ENCODE data around the gene SUPT4H1. TPM values are rescaled to one million over a fixed set of nuclear protein-coding genes. Genes with fewer than 3 reads are reported as not detected.

Gene SUPT4H1
- total RNA-seq, 5 donors from 2014 or later (not counting 1 experiment from before 2014, with no cell fraction given): 40.5 to 77.3 (median 63.2) TPM

DNA sequence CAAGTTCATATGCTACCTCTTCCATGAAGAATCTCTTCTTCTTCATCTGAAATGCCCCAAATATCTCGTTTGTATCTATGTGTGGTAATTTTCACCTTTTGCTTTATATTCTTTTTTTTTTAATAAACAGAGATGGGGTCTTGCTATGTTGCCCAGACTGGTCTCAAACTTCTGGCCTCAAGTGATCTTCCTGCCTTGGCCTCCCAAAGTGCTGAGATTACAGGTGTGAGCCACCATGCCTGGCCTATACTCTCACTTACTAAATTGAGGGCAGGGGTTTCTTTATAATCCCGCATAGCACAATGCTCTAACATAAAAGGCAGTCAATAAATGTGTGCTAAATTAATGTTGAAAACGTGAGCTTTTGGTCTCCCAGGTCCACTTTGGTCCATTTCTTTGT is 34.7 kb upstream of the SUPT4H1 start:
- WGBS (ENCODE audit: insufficient coverage): 75% methylated on average over 1 of the region's 3 CpGs
- no peak for ATAC-seq (replicated peaks in 1 of 4)
- Histone ChIP-seq H3K4me3 (ENCODE audit: control insufficient read depth in 1 of 2, extremely low read depth in 1 of 2, low read length in 1 of 2) (no peak overlapping the region), H3K36me3 (ENCODE audit: control insufficient read depth in 2 of 2, extremely low read depth in 1 of 2, insufficient read depth in 1 of 2, low read length in 1 of 2) (no peaks in the 10 kb centered on the region), H3K27ac (ENCODE audit: low read length) (no peak overlapping the region), H3K27me3 (replicated peaks in 1 of 2; ENCODE audit: control insufficient read depth in 2 of 2, extremely low read depth in 1 of 2, insufficient read depth in 2 of 2, low read length in 1 of 2) (no peaks in the 10 kb centered on the region), H3K4me1 (ENCODE audit: control insufficient read depth in 1 of 2, extremely low read depth in 1 of 2, insufficient read depth in 2 of 2, low read length in 2 of 2) (peaks cover 9 to 11% of the 10 kb centered on the region in 2 experiments), H3K9me3 (no peaks in the 10 kb centered on the region)
- DNase-seq: no peak
- H3K9me3 Mint-ChIP-seq: no peaks in the 10 kb centered on the region
- H3K27ac Mint-ChIP-seq: no peak overlapping the region
- no peaks in the 10 kb centered on the region for H3K36me3 Mint-ChIP-seq
- no peak overlapping the region for H3K4me3 Mint-ChIP-seq
- no peaks in the 10 kb centered on the region for H3K27me3 Mint-ChIP-seq
- ChIA-PET POLR2A (no interaction called here), CTCF (no interaction called here)
- peaks cover 14 to 25% (median 19%) of the 10 kb centered on the region in 3 donors for H3K4me1 Mint-ChIP-seq

DNA sequence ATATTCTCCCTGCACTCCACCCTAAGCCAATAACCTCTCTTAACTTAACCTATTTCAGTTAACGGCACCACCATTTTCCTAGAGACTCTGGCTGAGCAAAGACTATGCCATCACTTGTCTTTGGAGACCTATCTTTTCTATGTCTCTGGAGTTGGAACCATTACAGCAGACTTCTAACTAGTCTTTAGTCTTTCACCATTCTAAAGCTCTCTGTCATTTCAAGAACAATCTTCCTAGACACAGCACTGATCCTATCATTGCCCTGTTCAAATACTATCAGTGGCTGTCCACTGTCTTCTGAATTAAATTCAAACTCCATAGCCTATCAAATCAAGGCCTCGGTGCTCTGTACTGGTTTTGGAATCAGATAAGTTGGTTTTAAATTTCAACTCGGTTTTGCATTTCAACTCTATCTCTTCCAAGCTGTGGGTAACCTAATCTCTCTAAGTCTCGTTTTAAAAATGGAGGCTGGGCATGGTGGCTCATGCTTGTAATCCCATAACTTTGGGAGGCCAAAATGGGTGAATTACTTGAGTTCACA is 33.4 kb upstream of the SUPT4H1 start:
- ChIA-PET POLR2A (no interaction called here), CTCF (no interaction called here)
- peaks cover 14 to 20% of the 10 kb centered on the region in 2 experiments for H3K4me1 ChIP-seq (ENCODE audit: control insufficient read depth in 1 of 2, extremely low read depth in 1 of 2, insufficient read depth in 2 of 2, low read length in 2 of 2)
- H3K9me3 Mint-ChIP-seq: no peaks in the 10 kb centered on the region
- H3K36me3 Mint-ChIP-seq: no peaks in the 10 kb centered on the region
- no peaks in the 10 kb centered on the region for H3K36me3 ChIP-seq (ENCODE audit: control insufficient read depth in 2 of 2, extremely low read depth in 1 of 2, insufficient read depth in 1 of 2, low read length in 1 of 2)
- ATAC-seq (replicated peaks in 1 of 4) (no peak), DNase-seq (no peak)
- peaks cover 20 to 33% (median 31%) of the 10 kb centered on the region in 3 donors for H3K4me1 Mint-ChIP-seq
- no peak overlapping the region for H3K4me3 ChIP-seq (ENCODE audit: control insufficient read depth in 1 of 2, extremely low read depth in 1 of 2, low read length in 1 of 2)
- no peak overlapping the region for H3K27ac Mint-ChIP-seq
- H3K4me3 Mint-ChIP-seq: no peak overlapping the region
- no peaks in the 10 kb centered on the region for H3K9me3 ChIP-seq
- no peaks in the 10 kb centered on the region for H3K27me3 ChIP-seq (replicated peaks in 1 of 2; ENCODE audit: control insufficient read depth in 2 of 2, extremely low read depth in 1 of 2, insufficient read depth in 2 of 2, low read length in 1 of 2)
- H3K27ac ChIP-seq (ENCODE audit: low read length): no peak overlapping the region
- 67% methylated on average over 1 of the region's 4 CpGs for WGBS (ENCODE audit: insufficient coverage)
- no peaks in the 10 kb centered on the region for H3K27me3 Mint-ChIP-seq

- H3K27ac Mint-ChIP-seq: no peak overlapping the region
- WGBS (ENCODE audit: insufficient coverage): 100% methylated on average over 2 of the region's 3 CpGs
Measured at GRCh38 chr17:58384897-58385296, 32.9 kb upstream of the SUPT4H1 start.

GRCh38 chr17:58383892-58384462 is 32.0 kb upstream of the SUPT4H1 start:
- Mint-ChIP-seq H3K4me3 (no peak overlapping the region), H3K27ac (peak overlapping the region in 1 of 2 donors; percentile 11), H3K27me3 (no peaks in the 10 kb centered on the region), H3K9me3 (no peaks in the 10 kb centered on the region), H3K36me3 (no peaks in the 10 kb centered on the region), H3K4me1 (peaks cover 34 to 47% (median 42%) of the 10 kb centered on the region in 3 donors)
- H3K27ac ChIP-seq (ENCODE audit: low read length): no peak overlapping the region
- POLR2A ChIA-PET: no interaction called here
- ATAC-seq (replicated peaks in 1 of 4) (no peak), DNase-seq (no peak)
- no peaks in the 10 kb centered on the region for H3K36me3 ChIP-seq (ENCODE audit: control insufficient read depth in 2 of 2, extremely low read depth in 1 of 2, insufficient read depth in 1 of 2, low read length in 1 of 2)
- WGBS (ENCODE audit: insufficient coverage): 100% methylated on average over 2 of the region's 4 CpGs
- peaks cover 28 to 31% of the 10 kb centered on the region in 2 experiments for H3K4me1 ChIP-seq (ENCODE audit: control insufficient read depth in 1 of 2, extremely low read depth in 1 of 2, insufficient read depth in 2 of 2, low read length in 2 of 2)
- no peak overlapping the region for H3K4me3 ChIP-seq (ENCODE audit: control insufficient read depth in 1 of 2, extremely low read depth in 1 of 2, low read length in 1 of 2)
- no peaks in the 10 kb centered on the region for H3K9me3 ChIP-seq
- CTCF ChIA-PET: interaction anchor here in 1 of 2 donors (0.5 to 0.7 kb wide), 2 partner anchors 34 to 281 kb away, joined by 3 read pairs; partner anchors contain the start of gene RNF43
- H3K27me3 ChIP-seq (replicated peaks in 1 of 2; ENCODE audit: control insufficient read depth in 2 of 2, extremely low read depth in 1 of 2, insufficient read depth in 2 of 2, low read length in 1 of 2): no peaks in the 10 kb centered on the region

More at GRCh38 chr17:58384897-58385296, 32.9 kb upstream of the SUPT4H1 start:
- no peaks in the 10 kb centered on the region for H3K27me3 Mint-ChIP-seq
- H3K4me1 ChIP-seq (ENCODE audit: control insufficient read depth in 1 of 2, extremely low read depth in 1 of 2, insufficient read depth in 2 of 2, low read length in 2 of 2): peaks cover 19 to 25% of the 10 kb centered on the region in 2 experiments
- no peaks in the 10 kb centered on the region for H3K27me3 ChIP-seq (replicated peaks in 1 of 2; ENCODE audit: control insufficient read depth in 2 of 2, extremely low read depth in 1 of 2, insufficient read depth in 2 of 2, low read length in 1 of 2)
- peaks cover 25 to 38% (median 33%) of the 10 kb centered on the region in 3 donors for H3K4me1 Mint-ChIP-seq
- H3K4me3 ChIP-seq (ENCODE audit: control insufficient read depth in 1 of 2, extremely low read depth in 1 of 2, low read length in 1 of 2): no peak overlapping the region
- no peaks in the 10 kb centered on the region for H3K36me3 ChIP-seq (ENCODE audit: control insufficient read depth in 2 of 2, extremely low read depth in 1 of 2, insufficient read depth in 1 of 2, low read length in 1 of 2)
- ChIA-PET POLR2A (no interaction called here), CTCF (interaction anchor here in 1 of 2 donors (0.7 kb wide), 1 partner anchor 33 kb away, joined by 3 read pairs; the partner anchor contains the start of gene RNF43)
- no peak overlapping the region for H3K4me3 Mint-ChIP-seq
- ATAC-seq (replicated peaks in 1 of 4) (no peak), DNase-seq (no peak)
- no peak overlapping the region for H3K27ac ChIP-seq (ENCODE audit: low read length)
- no peaks in the 10 kb centered on the region for H3K9me3 Mint-ChIP-seq
- no peaks in the 10 kb centered on the region for H3K36me3 Mint-ChIP-seq
- no peaks in the 10 kb centered on the region for H3K9me3 ChIP-seq

- ChIA-PET POLR2A (interaction anchor here in 1 of 2 donors (0.5 kb wide), 1 partner anchor 1122 kb away, joined by 5 read pairs; no protein-coding TSS in a partner anchor), CTCF (interaction anchor here in 1 of 2 donors (1.0 to 2.4 kb wide), 3 partner anchors 32 to 65 kb away, joined by 3 to 7 read pairs (median 4); no protein-coding TSS in a partner anchor)
- H3K9me3 ChIP-seq: no peaks in the 10 kb centered on the region
- no peaks in the 10 kb centered on the region for H3K27me3 Mint-ChIP-seq
- H3K9me3 Mint-ChIP-seq: no peaks in the 10 kb centered on the region
- peak overlapping the region; percentile 40 for H3K27ac ChIP-seq (ENCODE audit: low read length)
- H3K36me3 ChIP-seq (ENCODE audit: control insufficient read depth in 2 of 2, extremely low read depth in 1 of 2, insufficient read depth in 1 of 2, low read length in 1 of 2): no peaks in the 10 kb centered on the region
- peak overlapping the region; percentile 81 to 83 for H3K27ac Mint-ChIP-seq
- ATAC-seq (replicated peaks in 1 of 4) (no peak), DNase-seq (no peak)
- whole genome bisulfite sequencing (ENCODE audit: insufficient coverage): no CpG with 5 or more reads among the region's 1 CpG
- peaks cover 41 to 54% (median 51%) of the 10 kb centered on the region in 3 donors for H3K4me1 Mint-ChIP-seq
- H3K27me3 ChIP-seq (replicated peaks in 1 of 2; ENCODE audit: control insufficient read depth in 2 of 2, extremely low read depth in 1 of 2, insufficient read depth in 2 of 2, low read length in 1 of 2): no peaks in the 10 kb centered on the region
- H3K4me3 ChIP-seq (ENCODE audit: control insufficient read depth in 1 of 2, extremely low read depth in 1 of 2, low read length in 1 of 2): no peak overlapping the region
- H3K4me3 Mint-ChIP-seq: peak overlapping the region in 1 of 3 donors; percentile 5
- peaks cover 34 to 38% of the 10 kb centered on the region in 2 experiments for H3K4me1 ChIP-seq (ENCODE audit: control insufficient read depth in 1 of 2, extremely low read depth in 1 of 2, insufficient read depth in 2 of 2, low read length in 2 of 2)
- H3K36me3 Mint-ChIP-seq: no peaks in the 10 kb centered on the region
Measured at GRCh38 chr17:58382872-58383242, 30.9 kb upstream of the SUPT4H1 start.

- POLR2A ChIA-PET: interaction anchor here (0.5 to 1.4 kb wide), 2 partner anchors 27 to 1121 kb away, joined by 3 to 5 read pairs; no protein-coding TSS in a partner anchor
- 49% methylated on average over 3 of the region's 4 CpGs for WGBS (ENCODE audit: insufficient coverage)
- H3K27ac ChIP-seq (ENCODE audit: low read length): peak overlapping the region; percentile 40
Measured at GRCh38 chr17:58382108-58382871, 30.3 kb upstream of the SUPT4H1 start.

More at GRCh38 chr17:58382108-58382871, 30.3 kb upstream of the SUPT4H1 start:
- Mint-ChIP-seq H3K27ac (peak overlapping the region; percentile 81 to 83), H3K4me1 (peaks cover 45 to 56% (median 55%) of the 10 kb centered on the region in 3 donors), H3K4me3 (peak overlapping the region in 2 of 3 donors; percentile 0 to 5), H3K9me3 (no peaks in the 10 kb centered on the region), H3K36me3 (no peaks in the 10 kb centered on the region), H3K27me3 (no peaks in the 10 kb centered on the region)
- peak in 1 of 35 experiments; percentile 17 for DNase-seq
- Histone ChIP-seq H3K4me1 (ENCODE audit: control insufficient read depth in 1 of 2, extremely low read depth in 1 of 2, insufficient read depth in 2 of 2, low read length in 2 of 2) (peaks cover 37 to 38% of the 10 kb centered on the region in 2 experiments), H3K9me3 (no peaks in the 10 kb centered on the region), H3K36me3 (ENCODE audit: control insufficient read depth in 2 of 2, extremely low read depth in 1 of 2, insufficient read depth in 1 of 2, low read length in 1 of 2) (no peaks in the 10 kb centered on the region), H3K27me3 (replicated peaks in 1 of 2; ENCODE audit: control insufficient read depth in 2 of 2, extremely low read depth in 1 of 2, insufficient read depth in 2 of 2, low read length in 1 of 2) (no peaks in the 10 kb centered on the region), H3K4me3 (ENCODE audit: control insufficient read depth in 1 of 2, extremely low read depth in 1 of 2, low read length in 1 of 2) (no peak overlapping the region)
- CTCF ChIA-PET: interaction anchor here (0.5 to 2.4 kb wide), 5 partner anchors 33 to 564 kb away, joined by 3 to 7 read pairs (median 4); no protein-coding TSS in a partner anchor
- peak; percentile 65 to 72 (median 70) for ATAC-seq (replicated peaks in 1 of 4)

Measured in T-cell (primary cell).